ENCODE results near the gene SNX27.

Gene SNX27

GRCh38 chr1:151708891-151709290 lies 97.0 kb downstream of the SNX27 start:
- Histone ChIP-seq H3K9me3 (ENCODE audit: control insufficient read depth, low read depth, low read length) (no peaks in the 10 kb centered on the region), H3K36me3 (ENCODE audit: control insufficient read depth, low read depth, low read length) (no peaks in the 10 kb centered on the region), H3K9ac (ENCODE audit: low read length) (no peak overlapping the region), H3K4me1 (ENCODE audit: control insufficient read depth, low read depth, low read length) (no peaks in the 10 kb centered on the region), H3K27me3 (ENCODE audit: control insufficient read depth, insufficient read depth, low read length) (no peaks in the 10 kb centered on the region), H3K4me3 (ENCODE audit: low read length) (no peak overlapping the region), H3K27ac (ENCODE audit: low read length) (no peak overlapping the region)

GRCh38 chr1:151710187-151710840 lies 98.5 kb downstream of the SNX27 start:
- Histone ChIP-seq H3K27me3 (ENCODE audit: control insufficient read depth, insufficient read depth, low read length) (no peaks in the 10 kb centered on the region), H3K9ac (ENCODE audit: low read length) (no peak overlapping the region), H3K4me1 (ENCODE audit: control insufficient read depth, low read depth, low read length) (no peaks in the 10 kb centered on the region), H3K4me3 (ENCODE audit: low read length) (no peak overlapping the region), H3K9me3 (ENCODE audit: control insufficient read depth, low read depth, low read length) (no peaks in the 10 kb centered on the region), H3K27ac (ENCODE audit: low read length) (no peak overlapping the region), H3K36me3 (ENCODE audit: control insufficient read depth, low read depth, low read length) (no peaks in the 10 kb centered on the region)

- Histone ChIP-seq H3K4me3 (ENCODE audit: low read length) (no peak overlapping the region), H3K4me1 (ENCODE audit: control insufficient read depth, low read depth, low read length) (peaks cover 4% of the 10 kb centered on the region), H3K27me3 (ENCODE audit: control insufficient read depth, insufficient read depth, low read length) (no peaks in the 10 kb centered on the region), H3K36me3 (ENCODE audit: control insufficient read depth, low read depth, low read length) (no peaks in the 10 kb centered on the region), H3K27ac (ENCODE audit: low read length) (no peak overlapping the region), H3K9ac (ENCODE audit: low read length) (no peak overlapping the region), H3K9me3 (ENCODE audit: control insufficient read depth, low read depth, low read length) (no peaks in the 10 kb centered on the region)
Observed at GRCh38 chr1:151711044-151711800, 99.4 kb downstream of the SNX27 start.

GRCh38 chr1:151711951-151712350 lies 100.1 kb downstream of the SNX27 start:
- peaks cover 4% of the 10 kb centered on the region for H3K4me1 ChIP-seq (ENCODE audit: control insufficient read depth, low read depth, low read length)
- H3K27me3 ChIP-seq (ENCODE audit: control insufficient read depth, insufficient read depth, low read length), result no peaks in the 10 kb centered on the region
- H3K36me3 ChIP-seq (ENCODE audit: control insufficient read depth, low read depth, low read length), result no peaks in the 10 kb centered on the region
- H3K27ac ChIP-seq (ENCODE audit: low read length), result no peak overlapping the region
- H3K4me3 ChIP-seq (ENCODE audit: low read length), result no peak overlapping the region
- H3K9ac ChIP-seq (ENCODE audit: low read length), result no peak overlapping the region
- no peaks in the 10 kb centered on the region for H3K9me3 ChIP-seq (ENCODE audit: control insufficient read depth, low read depth, low read length)

GRCh38 chr1:151713044-151713443 lies 101.2 kb downstream of the SNX27 start:
- peaks cover 4% of the 10 kb centered on the region for H3K4me1 ChIP-seq (ENCODE audit: control insufficient read depth, low read depth, low read length)
- no peaks in the 10 kb centered on the region for H3K9me3 ChIP-seq (ENCODE audit: control insufficient read depth, low read depth, low read length)
- no peak overlapping the region for H3K27ac ChIP-seq (ENCODE audit: low read length)
- H3K27me3 ChIP-seq (ENCODE audit: control insufficient read depth, insufficient read depth, low read length), result peaks cover 10% of the 10 kb centered on the region
- H3K4me3 ChIP-seq (ENCODE audit: low read length), result no peak overlapping the region
- H3K36me3 ChIP-seq (ENCODE audit: control insufficient read depth, low read depth, low read length), result no peaks in the 10 kb centered on the region
- no peak overlapping the region for H3K9ac ChIP-seq (ENCODE audit: low read length)

GRCh38 chr1:151713874-151714273 lies 102.0 kb downstream of the SNX27 start:
- peaks cover 4% of the 10 kb centered on the region for H3K4me1 ChIP-seq (ENCODE audit: control insufficient read depth, low read depth, low read length)
- H3K36me3 ChIP-seq (ENCODE audit: control insufficient read depth, low read depth, low read length), result no peaks in the 10 kb centered on the region
- no peak overlapping the region for H3K27ac ChIP-seq (ENCODE audit: low read length)
- H3K9ac ChIP-seq (ENCODE audit: low read length), result no peak overlapping the region
- no peak overlapping the region for H3K4me3 ChIP-seq (ENCODE audit: low read length)
- H3K27me3 ChIP-seq (ENCODE audit: control insufficient read depth, insufficient read depth, low read length), result peaks cover 18% of the 10 kb centered on the region
- H3K9me3 ChIP-seq (ENCODE audit: control insufficient read depth, low read depth, low read length), result no peaks in the 10 kb centered on the region

GRCh38 chr1:151714820-151715725 lies 103.2 kb downstream of the SNX27 start:
- Histone ChIP-seq H3K9ac (ENCODE audit: low read length) (no peak overlapping the region), H3K9me3 (ENCODE audit: control insufficient read depth, low read depth, low read length) (no peaks in the 10 kb centered on the region), H3K4me3 (ENCODE audit: low read length) (no peak overlapping the region), H3K27ac (ENCODE audit: low read length) (no peak overlapping the region), H3K36me3 (ENCODE audit: control insufficient read depth, low read depth, low read length) (no peaks in the 10 kb centered on the region), H3K27me3 (ENCODE audit: control insufficient read depth, insufficient read depth, low read length) (peaks cover 30% of the 10 kb centered on the region), H3K4me1 (ENCODE audit: control insufficient read depth, low read depth, low read length) (peaks cover 4% of the 10 kb centered on the region)

- peak overlapping the region; percentile 61 for H3K4me3 ChIP-seq (ENCODE audit: low read length)
Observed at GRCh38 chr1:151715726-151716404, 104.0 kb downstream of the SNX27 start.

GRCh38 chr1:151716405-151716762 lies 104.5 kb downstream of the SNX27 start:
- Histone ChIP-seq H3K27me3 (ENCODE audit: control insufficient read depth, insufficient read depth, low read length) (peaks cover 41% of the 10 kb centered on the region), H3K9me3 (ENCODE audit: control insufficient read depth, low read depth, low read length) (no peaks in the 10 kb centered on the region), H3K9ac (ENCODE audit: low read length) (no peak overlapping the region), H3K36me3 (ENCODE audit: control insufficient read depth, low read depth, low read length) (no peaks in the 10 kb centered on the region), H3K27ac (ENCODE audit: low read length) (no peak overlapping the region), H3K4me1 (ENCODE audit: control insufficient read depth, low read depth, low read length) (peaks cover 8% of the 10 kb centered on the region), H3K4me3 (ENCODE audit: low read length) (peak overlapping the region; percentile 61)

More at GRCh38 chr1:151715726-151716404, 104.0 kb downstream of the SNX27 start:
- Histone ChIP-seq H3K9ac (ENCODE audit: low read length) (no peak overlapping the region), H3K36me3 (ENCODE audit: control insufficient read depth, low read depth, low read length) (no peaks in the 10 kb centered on the region), H3K27me3 (ENCODE audit: control insufficient read depth, insufficient read depth, low read length) (peaks cover 38% of the 10 kb centered on the region), H3K4me1 (ENCODE audit: control insufficient read depth, low read depth, low read length) (peaks cover 5% of the 10 kb centered on the region), H3K9me3 (ENCODE audit: control insufficient read depth, low read depth, low read length) (no peaks in the 10 kb centered on the region), H3K27ac (ENCODE audit: low read length) (no peak overlapping the region)

GRCh38 chr1:151716771-151717631 lies 105.2 kb downstream of the SNX27 start, which contains the start of gene CELF3:
CELF3 (minus strand) TSS chr1:151716803; CDS start chr1:151716020, 783 bp downstream.
- Histone ChIP-seq H3K9me3 (ENCODE audit: control insufficient read depth, low read depth, low read length) (no peaks in the 10 kb centered on the region), H3K27me3 (ENCODE audit: control insufficient read depth, insufficient read depth, low read length) (peaks cover 47% of the 10 kb centered on the region), H3K36me3 (ENCODE audit: control insufficient read depth, low read depth, low read length) (no peaks in the 10 kb centered on the region), H3K27ac (ENCODE audit: low read length) (peak within 1 kb of the TSS; percentile 73), H3K4me1 (ENCODE audit: control insufficient read depth, low read depth, low read length) (peaks cover 11% of the 10 kb centered on the region), H3K4me3 (ENCODE audit: low read length) (peak within 1 kb of the TSS; percentile 61), H3K9ac (ENCODE audit: low read length) (peak within 1 kb of the TSS; percentile 21)
